Hippocampal formation (tissue), 2 donors: ENCODE measurements around the gene SLU7.

ENCODE experiments used
- DNase-seq, 2 donors: peaks; one replicate each; lab custom pipeline; 2025; lab: John Stamatoyannopoulos, UW

SLU7 gene

GRCh38 chr5:160419458-160420330, 813 bp upstream of the SLU7 start:
- no peak for DNase-seq

GRCh38 chr5:160399402-160400353, 19.2 kb downstream of the SLU7 start, which contains the start of gene FAM200C:
TSS of gene FAM200C (minus strand) at chr5:160400054. CDS start at chr5:160395490, 4,564 bp downstream.
- DNase-seq = peak; percentile 89 to 91

- no peak for DNase-seq
Observed at GRCh38 chr5:160398806-160399205, 20.1 kb downstream of the SLU7 start.

- no peak for DNase-seq
Observed at GRCh38 chr5:160397492-160397891, 21.4 kb downstream of the SLU7 start.

GRCh38 chr5:160395111-160395510, 23.8 kb downstream of the SLU7 start:
- DNase-seq = no peak

GRCh38 chr5:160390787-160391696, 27.8 kb downstream of the SLU7 start:
- peak in 1 of 2 donors; percentile 51 for DNase-seq

GRCh38 chr5:160387445-160387844, 31.4 kb downstream of the SLU7 start:
- no peak for DNase-seq

GRCh38 chr5:160385496-160385895, 33.4 kb downstream of the SLU7 start:
- DNase-seq = no peak

GRCh38 chr5:160384681-160385080, 34.2 kb downstream of the SLU7 start:
- no peak for DNase-seq

GRCh38 chr5:160382346-160382745, 36.5 kb downstream of the SLU7 start:
- no peak for DNase-seq

- no peak for DNase-seq
Observed at GRCh38 chr5:160380041-160380440, 38.8 kb downstream of the SLU7 start.

- DNase-seq = no peak
Observed at GRCh38 chr5:160379511-160379910, 39.4 kb downstream of the SLU7 start.

- no peak for DNase-seq
Observed at GRCh38 chr5:160378330-160378729, 40.6 kb downstream of the SLU7 start.

GRCh38 chr5:160377651-160378050, 41.2 kb downstream of the SLU7 start:
- no peak for DNase-seq

- DNase-seq = no peak
Observed at GRCh38 chr5:160376416-160376815, 42.5 kb downstream of the SLU7 start.

- no peak for DNase-seq
Observed at GRCh38 chr5:160375701-160376100, 43.2 kb downstream of the SLU7 start.

- no peak for DNase-seq
Observed at GRCh38 chr5:160375166-160375565, 43.7 kb downstream of the SLU7 start.

GRCh38 chr5:160371294-160371693, 47.6 kb downstream of the SLU7 start:
- no peak for DNase-seq

GRCh38 chr5:160370713-160371034, 48.2 kb downstream of the SLU7 start:
- no peak for DNase-seq

GRCh38 chr5:160369990-160370712, 48.7 kb downstream of the SLU7 start, which contains the start of gene C1QTNF2:
TSS of gene C1QTNF2 (minus strand) at chr5:160370626. CDS start at chr5:160355011, 15,615 bp downstream.
- peak in 1 of 2 donors; percentile 32 for DNase-seq

GRCh38 chr5:160367885-160368284, 51.0 kb downstream of the SLU7 start:
- DNase-seq = no peak
